IMR-90 (cell line): Measurements from ENCODE around the gene ROS1.
"Not testable (repeated sequence)": the region's sequence is repeated elsewhere in the genome, so short reads cannot be mapped to it uniquely, and the experiment has no call there.

ENCODE experiments used
- RCOR1 ChIP-seq: IDR thresholded peaks from 2 replicates; pipeline ENCODE4 v1.6.1; 2012; ENCODE audit warnings: mild to moderate bottlenecking, low read length, improper control_type of control experiment; ENCODE audit not compliant: insufficient replicate concordance
- TF ChIP-seq, protein P1 (sequence below): conservative IDR thresholded peaks from 2 replicates; pipeline ENCODE4 v1.5.1; 2012; ENCODE audit warnings: mild to moderate bottlenecking, low read depth, low read length, improper control_type of control experiment
- TF ChIP-seq, protein P2 (sequence below): fragments of 150-350 bp; IDR thresholded peaks from 2 replicates; pipeline ENCODE4 v1.6.1; 2017; ENCODE audit warnings: mild to moderate bottlenecking, antibody characterized with exemption, low read length, low read depth

DNA sequence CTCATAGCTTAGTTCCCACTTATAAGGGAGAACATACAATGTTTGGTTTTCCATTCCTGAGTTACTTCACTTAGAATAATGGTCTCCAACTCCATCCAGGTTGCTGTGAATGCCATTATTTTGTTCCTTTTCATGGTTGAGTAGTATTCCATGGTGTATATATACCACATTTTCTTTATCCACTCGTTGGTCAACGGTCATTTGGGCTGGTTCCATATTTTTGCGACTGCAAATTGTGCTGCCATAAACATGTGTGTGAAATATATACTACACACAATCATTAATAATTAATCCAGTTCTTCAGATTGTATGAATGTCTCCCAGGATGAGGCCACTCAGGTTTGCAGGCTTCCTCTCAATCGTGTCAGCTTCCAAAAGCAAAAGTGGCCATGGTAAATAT is 42.8 kb upstream of the ROS1 start:
- TF ChIP-seq, protein P1, sequence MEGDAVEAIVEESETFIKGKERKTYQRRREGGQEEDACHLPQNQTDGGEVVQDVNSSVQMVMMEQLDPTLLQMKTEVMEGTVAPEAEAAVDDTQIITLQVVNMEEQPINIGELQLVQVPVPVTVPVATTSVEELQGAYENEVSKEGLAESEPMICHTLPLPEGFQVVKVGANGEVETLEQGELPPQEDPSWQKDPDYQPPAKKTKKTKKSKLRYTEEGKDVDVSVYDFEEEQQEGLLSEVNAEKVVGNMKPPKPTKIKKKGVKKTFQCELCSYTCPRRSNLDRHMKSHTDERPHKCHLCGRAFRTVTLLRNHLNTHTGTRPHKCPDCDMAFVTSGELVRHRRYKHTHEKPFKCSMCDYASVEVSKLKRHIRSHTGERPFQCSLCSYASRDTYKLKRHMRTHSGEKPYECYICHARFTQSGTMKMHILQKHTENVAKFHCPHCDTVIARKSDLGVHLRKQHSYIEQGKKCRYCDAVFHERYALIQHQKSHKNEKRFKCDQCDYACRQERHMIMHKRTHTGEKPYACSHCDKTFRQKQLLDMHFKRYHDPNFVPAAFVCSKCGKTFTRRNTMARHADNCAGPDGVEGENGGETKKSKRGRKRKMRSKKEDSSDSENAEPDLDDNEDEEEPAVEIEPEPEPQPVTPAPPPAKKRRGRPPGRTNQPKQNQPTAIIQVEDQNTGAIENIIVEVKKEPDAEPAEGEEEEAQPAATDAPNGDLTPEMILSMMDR = not testable (repeated sequence)
- not testable (repeated sequence) for TF ChIP-seq RCOR1
- TF ChIP-seq, protein P2, sequence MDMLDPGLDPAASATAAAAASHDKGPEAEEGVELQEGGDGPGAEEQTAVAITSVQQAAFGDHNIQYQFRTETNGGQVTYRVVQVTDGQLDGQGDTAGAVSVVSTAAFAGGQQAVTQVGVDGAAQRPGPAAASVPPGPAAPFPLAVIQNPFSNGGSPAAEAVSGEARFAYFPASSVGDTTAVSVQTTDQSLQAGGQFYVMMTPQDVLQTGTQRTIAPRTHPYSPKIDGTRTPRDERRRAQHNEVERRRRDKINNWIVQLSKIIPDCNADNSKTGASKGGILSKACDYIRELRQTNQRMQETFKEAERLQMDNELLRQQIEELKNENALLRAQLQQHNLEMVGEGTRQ = not testable (repeated sequence)
